GM23338 (cell line): ENCODE results near the gene HLA-G. TPM values are rescaled to one million over a fixed set of nuclear protein-coding genes. Genes with fewer than 3 reads are reported as not detected.

Experiments used
- ATAC-seq: fragments of 200-7000 bp; cut with Tn5 transposase; 3 replicates; pipeline ENCODE4 v1.9.1; 2020
- DNase-seq: peaks from one replicate; pipeline ENCODE4 v3.0.0-alpha.2; 2015; ENCODE audit warnings: low spot score
- H2AFZ ChIP-seq: fragments of 200-600 bp; sonication (generic); 2 replicates; pipeline ENCODE4 v1.8.0; 2016; ENCODE audit warnings: antibody characterized with exemption, mild to moderate bottlenecking, moderate library complexity
- H3F3A ChIP-seq: fragments of 200-600 bp; sonication (generic); replicated peaks from 2 replicates; pipeline ENCODE4 v1.8.0; 2017; ENCODE audit warnings: antibody characterized with exemption, mixed run types, low read depth
- H3K27ac ChIP-seq: fragments of 200-600 bp; sonication (generic); 2 replicates; pipeline ENCODE4 v1.6.1; 2016; ENCODE audit warnings: low read depth
- H3K27me3 ChIP-seq: fragments of 200-600 bp; sonication (generic); 2 replicates; pipeline ENCODE4 v1.8.0; 2016; ENCODE audit warnings: mild to moderate bottlenecking, mixed run types, moderate library complexity; ENCODE audit not compliant: insufficient read depth
- H3K36me3 ChIP-seq: fragments of 200-600 bp; sonication (generic); 2 replicates; pipeline ENCODE4 v1.8.0; 2016; ENCODE audit warnings: mild to moderate bottlenecking; ENCODE audit not compliant: insufficient read depth
- H3K4me1 ChIP-seq: fragments of 200-600 bp; sonication (generic); 2 replicates; pipeline ENCODE4 v1.8.0; 2016; ENCODE audit warnings: mild to moderate bottlenecking, moderate library complexity; ENCODE audit not compliant: insufficient read depth
- H3K4me2 ChIP-seq: fragments of 200-600 bp; sonication (generic); 2 replicates; pipeline ENCODE4 v1.7.1; 2017; ENCODE audit warnings: mixed run types
- H3K4me3 ChIP-seq: fragments of 200-600 bp; sonication (generic); 2 replicates; pipeline ENCODE4 v1.6.1; 2016; ENCODE audit warnings: mixed run types
- H3K79me2 ChIP-seq: fragments of 200-600 bp; sonication (generic); replicated peaks from 2 replicates; pipeline ENCODE4 v1.8.0; 2017; ENCODE audit warnings: mild to moderate bottlenecking; ENCODE audit not compliant: insufficient read depth
- H3K9me2 ChIP-seq: fragments of 200-600 bp; sonication (generic); 2 replicates; pipeline ENCODE4 v1.8.0; 2017; ENCODE audit not compliant: insufficient read depth
- H4K20me1 ChIP-seq: fragments of 200-600 bp; sonication (generic); replicated peaks from 2 replicates; pipeline ENCODE4 v1.8.0; 2017; ENCODE audit warnings: mild to moderate bottlenecking; ENCODE audit not compliant: insufficient read depth
- H3K27ac Mint-ChIP-seq: 2 replicates; pipeline ENCODE4 v1.8.0; 2020; ENCODE audit warnings: inconsistent platforms, mild to moderate bottlenecking, moderate library complexity, mixed read lengths
- H3K27me3 Mint-ChIP-seq: 3 replicates; pipeline ENCODE4 v1.8.0; 2022; ENCODE audit warnings: low read depth, mild to moderate bottlenecking, moderate library complexity, mixed read lengths, inconsistent platforms; ENCODE audit not compliant: insufficient read depth, poor library complexity
- H3K36me3 Mint-ChIP-seq: 3 replicates; pipeline ENCODE4 v1.8.0; 2021; ENCODE audit warnings: low read depth, mild to moderate bottlenecking, inconsistent platforms, moderate library complexity, mixed read lengths
- H3K4me1 Mint-ChIP-seq: 3 replicates; pipeline ENCODE4 v1.8.0; 2020; ENCODE audit warnings: mild to moderate bottlenecking, inconsistent platforms, mixed read lengths
- H3K4me3 Mint-ChIP-seq: 3 replicates; pipeline ENCODE4 v1.8.0; 2021; ENCODE audit warnings: moderate library complexity, mild to moderate bottlenecking, inconsistent platforms, mixed read lengths
- H3K9me3 Mint-ChIP-seq: 3 replicates; pipeline ENCODE4 v1.8.0; 2020; ENCODE audit warnings: moderate library complexity, mild to moderate bottlenecking, inconsistent platforms, mixed read lengths
- CREB1 ChIP-seq: fragments of 250-450 bp; sonication (Bioruptor Pico); IDR thresholded peaks from 2 replicates; pipeline ENCODE4 v1.5.0; 2020; ENCODE audit warnings: low read depth, mild to moderate bottlenecking, moderate library complexity
- CTCF ChIP-seq, 2 experiments: fragments of 200-600 bp in 1 of 2; sonication (generic) in 1 of 2; conservative IDR thresholded peaks; 2 replicates each; pipeline versions ENCODE4 v1.5.1 to v1.6.1; 2016 to 2017; ENCODE audit warnings: antibody characterized with exemption in 2 of 2, low read depth in 2 of 2, mild to moderate bottlenecking in 2 of 2, moderate library complexity in 1 of 2
- ETS1 ChIP-seq: IDR thresholded peaks from 2 replicates; pipeline ENCODE4 v1.6.1; 2016; ENCODE audit warnings: antibody characterized with exemption
- EZH2 ChIP-seq: fragments of 200-600 bp; sonication (generic); IDR thresholded peaks from one replicate; pipeline ENCODE4 v1.8.0; 2017; ENCODE audit warnings: antibody characterized with exemption, mild to moderate bottlenecking, low read depth; ENCODE audit not compliant: unreplicated experiment
- EZH2phosphoT487 ChIP-seq: fragments of 200-600 bp; sonication (generic); IDR thresholded peaks from one replicate; pipeline ENCODE4 v1.8.1; 2018; ENCODE audit warnings: antibody characterized with exemption; ENCODE audit not compliant: unreplicated experiment
- JUNB ChIP-seq: IDR thresholded peaks from one replicate; pipeline ENCODE4 v1.6.1; 2016; ENCODE audit warnings: antibody characterized with exemption; ENCODE audit not compliant: unreplicated experiment
- NANOG ChIP-seq: IDR thresholded peaks from 2 replicates; pipeline ENCODE4 v1.6.1; 2016; ENCODE audit warnings: antibody characterized with exemption, borderline replicate concordance
- REST ChIP-seq: IDR thresholded peaks from one replicate; pipeline ENCODE4 v1.6.1; 2018; ENCODE audit warnings: antibody characterized with exemption; ENCODE audit not compliant: unreplicated experiment
- ZNF114 ChIP-seq: fragments of 250-450 bp; sonication (Bioruptor Pico); IDR thresholded peaks from 2 replicates; pipeline ENCODE4 v1.5.0; 2020; ENCODE audit warnings: mild to moderate bottlenecking, moderate library complexity
- ZNF462 ChIP-seq: fragments of 250-450 bp; sonication (Bioruptor Pico); IDR thresholded peaks from 2 replicates; pipeline ENCODE4 v1.5.0; 2020; ENCODE audit warnings: mild to moderate bottlenecking, moderate library complexity
- polyA plus RNA-seq: library from polyadenylated mRNA; unstranded; fragments of >200 nt; fragmentation: Nextera tagmentation; extraction: Ambion mirVana; gene quantifications from 2 replicates; pipeline ENCODE4 v1.2.1, GENCODE V29; 2016
- total RNA-seq: library from RNA; depleted of rRNA; stranded (reverse); fragments of >200 nt; shearing (Covaris generic); gene quantifications from 2 replicates; pipeline ENCODE4 v1.2.3, GENCODE V29; 2014

Gene HLA-G
- total and polyA plus RNA-seq, 2 experiments from 2014 or later, result 2.5 to 2.8 TPM

DNA sequence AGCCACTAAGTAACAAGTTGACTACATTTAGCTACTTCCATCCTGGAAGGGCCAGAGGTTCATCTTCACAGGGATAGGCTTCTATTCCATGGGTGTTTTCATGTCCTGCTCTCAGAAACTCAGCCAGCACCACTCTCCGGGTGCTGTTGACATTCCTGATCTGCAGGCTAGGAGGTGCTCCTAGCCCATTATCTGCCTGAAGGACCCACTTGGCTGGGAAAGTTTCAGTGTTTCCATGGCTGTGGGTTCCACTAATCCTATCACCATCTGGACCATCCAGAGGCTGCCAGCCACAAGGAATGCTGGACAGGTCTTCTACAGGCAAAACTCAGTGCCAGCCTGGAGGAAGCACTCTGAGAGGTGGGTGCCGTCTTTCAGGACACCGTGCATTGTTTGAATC lies 45.2 kb downstream of the HLA-G start (continued):
- no peak for TF ChIP-seq EZH2phosphoT487
- no peak for TF ChIP-seq REST
- no peak for TF ChIP-seq NANOG
- no peak for TF ChIP-seq CTCF (conservative IDR thresholded peaks at IDR 0.05; ENCODE audit: low read depth in 2 of 2)

- no peaks in the 10 kb centered on the region for H4K20me1 ChIP-seq
- ATAC-seq (no peak), DNase-seq (no peak)
- no peak for TF ChIP-seq ZNF114 (CRISPR knock-in tag)
- no peak for TF ChIP-seq CREB1 (CRISPR knock-in tag)
- TF ChIP-seq EZH2, result no peak
- no peak for TF ChIP-seq CTCF (conservative IDR thresholded peaks at IDR 0.05; ENCODE audit: low read depth in 2 of 2)
- no peak for TF ChIP-seq ZNF462 (CRISPR knock-in tag)
- no peak for TF ChIP-seq EZH2phosphoT487
- no peak for TF ChIP-seq JUNB
- no peak for TF ChIP-seq ETS1
- peaks cover 2% of the 10 kb centered on the region for H3K27me3 Mint-ChIP-seq
- no peak overlapping the region for H3K4me2 ChIP-seq
- H3K4me1 ChIP-seq, result no peaks in the 10 kb centered on the region
- peaks cover 20% of the 10 kb centered on the region for H3K9me3 Mint-ChIP-seq
- H3K4me3 Mint-ChIP-seq, result no peak overlapping the region
- H3K36me3 Mint-ChIP-seq, result 0 out of 3 replicates have a peak, but pooled peaks cover 4% of the 10 kb centered on the region
- H2AFZ ChIP-seq, result no peak overlapping the region
- no peak overlapping the region for H3K27ac ChIP-seq
- no peaks in the 10 kb centered on the region; the same call in 2 of the 3 replicates for H3K4me1 Mint-ChIP-seq
- H3F3A ChIP-seq, result no peaks in the 10 kb centered on the region
- H3K79me2 ChIP-seq, result no peaks in the 10 kb centered on the region
- H3K36me3 ChIP-seq, result no peaks in the 10 kb centered on the region
- no peaks in the 10 kb centered on the region for H3K9me2 ChIP-seq
- no peak overlapping the region for H3K4me3 ChIP-seq
- H3K27me3 ChIP-seq, result no peaks in the 10 kb centered on the region
- no peak overlapping the region for H3K27ac Mint-ChIP-seq
Observed at GRCh38 chr6:29875257-29875656, 47.6 kb downstream of the HLA-G start.
